ENCODE data around the gene ANK3.

DNA sequence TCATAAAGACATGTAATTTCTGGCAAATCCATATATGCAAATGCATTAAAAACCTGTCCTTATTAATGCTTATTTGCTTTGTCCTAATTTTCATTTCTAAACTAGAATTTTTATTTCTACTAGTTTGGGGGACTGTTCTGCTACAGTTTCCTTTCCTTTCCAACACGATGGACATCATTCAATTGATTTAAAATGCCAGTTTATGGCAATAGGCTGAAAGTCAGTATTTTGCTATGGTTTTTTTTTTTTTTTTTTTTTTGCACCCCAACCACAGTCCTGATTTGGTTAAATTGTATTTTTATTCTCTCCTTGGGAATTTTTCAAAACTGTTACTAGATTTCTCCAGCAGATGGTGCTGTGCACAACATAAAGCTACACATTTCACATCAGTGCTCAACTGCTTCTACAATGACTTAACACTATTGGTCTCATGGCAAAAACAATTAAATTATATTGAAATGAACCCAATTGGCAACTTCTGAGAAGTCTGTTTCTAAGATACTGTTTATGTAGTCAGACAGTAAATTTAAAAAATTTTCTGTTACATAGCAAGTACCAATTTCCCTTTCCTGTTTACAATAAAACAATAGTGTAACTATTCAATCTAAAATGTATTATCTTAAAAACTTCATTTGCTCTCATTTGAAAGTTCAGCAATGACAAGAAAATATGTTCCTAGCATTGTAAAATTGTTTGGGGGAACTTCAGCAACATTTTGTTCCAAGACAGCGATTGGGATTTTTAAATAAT is 289.5 kb downstream of the ANK3 start:
- TF ChIP-seq POLR2A (IDR thresholded peaks at IDR 0.05) = no peak
- TF ChIP-seq POLR2AphosphoS5 (IDR thresholded peaks at IDR 0.05) = no peak
